ENCODE measurements around the gene FASTKD2.

FASTKD2 gene

DNA sequence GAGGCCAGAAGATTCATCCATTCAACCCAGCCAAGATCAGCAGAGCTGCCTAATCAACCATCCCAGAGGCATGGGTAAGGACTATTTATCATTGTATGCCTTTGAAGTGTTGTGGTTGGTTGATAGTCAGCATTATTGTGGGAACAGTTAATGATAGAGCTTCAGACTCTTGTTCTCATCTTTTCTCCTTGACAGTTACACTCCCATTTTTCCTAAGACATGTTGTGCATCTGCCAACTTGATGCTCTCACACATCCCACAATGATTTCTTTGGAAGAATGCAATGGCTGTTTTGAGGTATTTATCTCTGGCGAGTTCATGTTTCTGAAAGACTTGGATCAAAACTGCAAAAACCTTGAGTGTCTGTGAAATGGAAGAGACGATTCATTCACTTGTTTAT is 55.4 kb downstream of the FASTKD2 start:
- no peaks in the 10 kb centered on the region for H3K4me1 ChIP-seq (ENCODE audit: low read length)
- no peak overlapping the region for H3K4me3 ChIP-seq (ENCODE audit: low read length)
- no peaks in the 10 kb centered on the region for H4K20me1 ChIP-seq (ENCODE audit: insufficient read depth, low read length)
- H2AFZ ChIP-seq (ENCODE audit: low read length), result no peak overlapping the region
- no peak overlapping the region for H3K9ac ChIP-seq (ENCODE audit: low read length)
- H3K4me2 ChIP-seq (ENCODE audit: low read depth, low read length), result no peak overlapping the region
- H3K9me3 ChIP-seq (replicated peaks; ENCODE audit: insufficient read depth, low read length), result no peaks in the 10 kb centered on the region
- H3F3A ChIP-seq (ENCODE audit: insufficient read depth, low read length), result no peaks in the 10 kb centered on the region
- no peaks in the 10 kb centered on the region for H3K27me3 ChIP-seq (replicated peaks; ENCODE audit: insufficient read depth, low read length)
- no peaks in the 10 kb centered on the region for H3K36me3 ChIP-seq (replicated peaks; ENCODE audit: insufficient read depth, low read length)
- no peaks in the 10 kb centered on the region for H3K79me2 ChIP-seq (ENCODE audit: low read length)
- TF ChIP-seq, protein P1, sequence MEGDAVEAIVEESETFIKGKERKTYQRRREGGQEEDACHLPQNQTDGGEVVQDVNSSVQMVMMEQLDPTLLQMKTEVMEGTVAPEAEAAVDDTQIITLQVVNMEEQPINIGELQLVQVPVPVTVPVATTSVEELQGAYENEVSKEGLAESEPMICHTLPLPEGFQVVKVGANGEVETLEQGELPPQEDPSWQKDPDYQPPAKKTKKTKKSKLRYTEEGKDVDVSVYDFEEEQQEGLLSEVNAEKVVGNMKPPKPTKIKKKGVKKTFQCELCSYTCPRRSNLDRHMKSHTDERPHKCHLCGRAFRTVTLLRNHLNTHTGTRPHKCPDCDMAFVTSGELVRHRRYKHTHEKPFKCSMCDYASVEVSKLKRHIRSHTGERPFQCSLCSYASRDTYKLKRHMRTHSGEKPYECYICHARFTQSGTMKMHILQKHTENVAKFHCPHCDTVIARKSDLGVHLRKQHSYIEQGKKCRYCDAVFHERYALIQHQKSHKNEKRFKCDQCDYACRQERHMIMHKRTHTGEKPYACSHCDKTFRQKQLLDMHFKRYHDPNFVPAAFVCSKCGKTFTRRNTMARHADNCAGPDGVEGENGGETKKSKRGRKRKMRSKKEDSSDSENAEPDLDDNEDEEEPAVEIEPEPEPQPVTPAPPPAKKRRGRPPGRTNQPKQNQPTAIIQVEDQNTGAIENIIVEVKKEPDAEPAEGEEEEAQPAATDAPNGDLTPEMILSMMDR (IDR thresholded peaks at IDR 0.05; ENCODE audit: low read length), result no peak
- TF ChIP-seq EZH2phosphoT487 (IDR thresholded peaks at IDR 0.05; ENCODE audit: low read length) (no peak), EZH2 (optimal IDR thresholded peaks at IDR 0.05; ENCODE audit: low read depth, low read length) (no peak)
- DNase-seq, result no peak
- no peaks in the 10 kb centered on the region for H3K9me2 ChIP-seq (replicated peaks; ENCODE audit: insufficient read depth, low read length)
- no peak overlapping the region for H3K27ac ChIP-seq (ENCODE audit: low read length)

DNA sequence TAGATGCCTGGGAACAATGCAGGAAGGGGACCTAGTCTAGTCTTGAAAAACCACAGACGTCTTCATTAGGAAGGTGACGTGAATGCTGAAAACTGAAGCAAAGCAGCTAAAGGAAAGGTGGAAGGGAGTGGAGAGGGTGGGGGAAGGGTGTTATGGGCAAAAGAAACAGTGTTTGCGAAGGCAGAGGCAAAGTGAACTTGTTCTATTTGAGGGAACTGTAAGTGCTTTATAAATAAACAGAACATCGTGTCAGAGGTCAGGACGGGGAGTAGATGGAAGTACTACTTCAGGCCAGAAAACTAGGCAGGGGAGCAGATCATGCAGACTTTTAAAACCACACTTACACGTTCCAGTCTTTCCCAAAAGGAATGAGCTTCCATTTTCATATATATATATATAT is 57.8 kb downstream of the FASTKD2 start:
- no peak overlapping the region for H2AFZ ChIP-seq (ENCODE audit: low read length)

DNA sequence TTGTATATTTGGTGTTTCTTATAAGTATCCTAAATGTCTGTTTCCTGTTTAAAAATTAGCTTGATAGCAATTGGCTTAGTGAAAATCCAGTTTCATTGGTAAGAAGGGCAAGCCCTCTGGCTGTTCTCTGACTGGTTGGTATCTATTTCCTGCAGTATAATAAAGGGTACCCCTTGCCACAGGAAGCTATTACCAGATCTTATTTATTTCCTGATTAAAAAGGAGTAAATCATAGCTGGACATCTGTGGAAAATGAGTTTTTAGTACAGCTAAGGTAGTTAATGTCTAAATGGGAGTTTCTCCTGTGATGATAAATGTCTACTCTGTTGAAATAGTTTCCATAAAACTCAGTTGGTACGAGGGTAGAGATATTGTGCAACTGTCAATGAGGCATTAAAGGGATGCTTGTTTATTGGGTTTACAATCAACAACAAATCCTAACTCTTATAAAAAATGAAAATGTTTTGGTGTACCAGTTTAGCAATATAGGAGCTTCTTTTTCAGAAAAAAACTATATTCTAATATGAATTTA is 58.7 kb downstream of the FASTKD2 start:
- Histone ChIP-seq H3K4me3 (ENCODE audit: low read length) (no peak overlapping the region), H3K27ac (ENCODE audit: low read length) (no peak overlapping the region), H3K27me3 (replicated peaks; ENCODE audit: insufficient read depth, low read length) (no peaks in the 10 kb centered on the region), H3K79me2 (ENCODE audit: low read length) (no peaks in the 10 kb centered on the region), H3K9me2 (replicated peaks; ENCODE audit: insufficient read depth, low read length) (no peaks in the 10 kb centered on the region), H3K9me3 (replicated peaks; ENCODE audit: insufficient read depth, low read length) (no peaks in the 10 kb centered on the region), H3K4me1 (ENCODE audit: low read length) (no peaks in the 10 kb centered on the region), H3K9ac (ENCODE audit: low read length) (no peak overlapping the region), H3K36me3 (replicated peaks; ENCODE audit: insufficient read depth, low read length) (no peaks in the 10 kb centered on the region), H3F3A (ENCODE audit: insufficient read depth, low read length) (no peaks in the 10 kb centered on the region), H4K20me1 (ENCODE audit: insufficient read depth, low read length) (no peaks in the 10 kb centered on the region), H2AFZ (ENCODE audit: low read length) (no peak overlapping the region), H3K4me2 (ENCODE audit: low read depth, low read length) (no peak overlapping the region)
- DNase-seq, result no peak
- TF ChIP-seq, protein P1 (IDR thresholded peaks at IDR 0.05; ENCODE audit: low read length), result no peak
- TF ChIP-seq EZH2 (optimal IDR thresholded peaks at IDR 0.05; ENCODE audit: low read depth, low read length), result no peak
- TF ChIP-seq EZH2phosphoT487 (IDR thresholded peaks at IDR 0.05; ENCODE audit: low read length), result no peak

More for the DNA sequence above, 57.8 kb downstream of the FASTKD2 start:
- Histone ChIP-seq H3K9me2 (replicated peaks; ENCODE audit: insufficient read depth, low read length) (no peaks in the 10 kb centered on the region), H3K9me3 (replicated peaks; ENCODE audit: insufficient read depth, low read length) (no peaks in the 10 kb centered on the region), H3K36me3 (replicated peaks; ENCODE audit: insufficient read depth, low read length) (no peaks in the 10 kb centered on the region), H3K4me1 (ENCODE audit: low read length) (no peaks in the 10 kb centered on the region), H3K79me2 (ENCODE audit: low read length) (no peaks in the 10 kb centered on the region), H3K4me3 (ENCODE audit: low read length) (no peak overlapping the region), H3F3A (ENCODE audit: insufficient read depth, low read length) (no peaks in the 10 kb centered on the region), H3K9ac (ENCODE audit: low read length) (no peak overlapping the region), H3K27ac (ENCODE audit: low read length) (no peak overlapping the region), H3K27me3 (replicated peaks; ENCODE audit: insufficient read depth, low read length) (no peaks in the 10 kb centered on the region), H3K4me2 (ENCODE audit: low read depth, low read length) (no peak overlapping the region), H4K20me1 (ENCODE audit: insufficient read depth, low read length) (no peaks in the 10 kb centered on the region)
- no peak for DNase-seq
- TF ChIP-seq EZH2 (optimal IDR thresholded peaks at IDR 0.05; ENCODE audit: low read depth, low read length) (no peak), EZH2phosphoT487 (IDR thresholded peaks at IDR 0.05; ENCODE audit: low read length) (no peak)
- TF ChIP-seq, protein P1 (IDR thresholded peaks at IDR 0.05; ENCODE audit: low read length), result no peak
